Thoracic aorta (tissue), 2 donors: ENCODE measurements around the gene PIGW. TPM values are rescaled to one million over a fixed set of nuclear protein-coding genes. Genes with fewer than 3 reads are reported as not detected.

Experiments
- ATAC-seq: fragments of 150-250 bp; one replicate; pipeline ENCODE4 v1.8.0; 2017; ENCODE audit warnings: low read depth; ENCODE audit not compliant: insufficient number of reproducible peaks, low FRiP score
- DNase-seq: peaks from one replicate; pipeline ENCODE4 v3.0.0-alpha.2; 2020; ENCODE audit warnings: low spot score
- H3K27ac ChIP-seq, 2 donors: fragments of 200-600 bp; sonication (generic); 1 replicate in 1 of 2; 2 replicates in 1 of 2; pipeline ENCODE4 v1.5.1; 2016; ENCODE audit warnings: mild to moderate bottlenecking in 2 of 2, moderate library complexity in 2 of 2
- H3K27me3 ChIP-seq: fragments of 200-600 bp; sonication (generic); replicated peaks from 2 replicates; pipeline ENCODE4 v1.6.0; 2016; ENCODE audit warnings: mild to moderate bottlenecking; ENCODE audit not compliant: insufficient read depth
- H3K36me3 ChIP-seq: fragments of 200-600 bp; sonication (generic); one replicate; pipeline ENCODE4 v1.5.1; 2016
- H3K4me1 ChIP-seq, 2 donors: fragments of 200-600 bp; sonication (generic); 1 replicate in 1 of 2; 2 replicates in 1 of 2; pipeline versions ENCODE4 v1.5.1 to v1.6.0; 2016; ENCODE audit warnings: low read depth in 2 of 2, mild to moderate bottlenecking in 1 of 2; ENCODE audit not compliant: control insufficient read depth in 1 of 2
- H3K4me3 ChIP-seq: fragments of 200-600 bp; sonication (generic); 2 replicates; pipeline ENCODE4 v1.5.1; 2016; ENCODE audit warnings: mild to moderate bottlenecking
- H3K9me3 ChIP-seq: fragments of 200-600 bp; sonication (generic); 2 replicates; pipeline ENCODE4 v1.5.1; 2016
- total RNA-seq, 2 donors: library from RNA; depleted of rRNA; stranded (reverse); fragments of >200 nt; gene quantifications; one replicate each; pipeline versions ENCODE4 v1.1.0 to v1.2.3, GENCODE V29; 2016
- TF ChIP-seq, protein P1 (sequence below): fragments of 200-600 bp; sonication (generic); IDR thresholded peaks from one replicate; pipeline ENCODE4 v1.5.1; 2019; ENCODE audit warnings: antibody characterized with exemption

The PIGW gene
- total RNA-seq, 2 donors from 2014 or later, result 1.8 to 10.7 TPM

DNA sequence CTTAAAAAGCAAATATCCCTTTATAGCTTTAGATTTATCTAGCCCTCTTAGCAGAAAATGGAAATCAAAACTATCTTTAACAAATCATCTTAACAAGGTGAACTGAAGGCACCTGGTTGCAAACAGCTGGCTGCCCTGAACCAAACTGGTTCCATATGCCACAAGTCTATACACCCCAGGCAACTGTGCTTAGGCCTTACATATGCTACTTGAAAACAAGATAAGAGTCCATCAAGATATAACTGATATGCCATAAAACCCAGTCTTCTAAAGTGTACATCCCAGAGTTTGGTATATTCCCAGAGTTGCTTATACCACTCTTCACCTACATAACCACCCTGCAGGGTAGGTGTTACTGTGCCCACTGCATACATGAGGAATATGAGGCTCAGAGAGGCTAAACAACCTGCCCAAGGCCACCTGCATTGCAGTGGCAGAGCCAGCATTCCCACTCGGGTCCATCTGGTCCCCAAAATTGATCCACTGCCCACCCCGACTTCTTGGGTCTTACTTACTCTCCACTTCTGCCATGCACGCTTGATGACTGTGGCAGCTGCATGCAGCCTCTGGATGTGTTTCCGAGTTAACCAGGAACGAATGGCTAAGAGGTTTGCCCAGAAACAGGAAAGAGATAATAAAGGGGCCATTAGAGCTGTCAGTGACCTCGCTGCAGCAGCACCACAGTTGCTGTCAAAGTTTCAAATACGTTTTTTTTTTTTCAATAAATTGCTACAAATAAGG, 36.1 kb upstream of the PIGW start:
- DNase-seq (no peak), ATAC-seq (no peak)
- Histone ChIP-seq H3K4me3 (no peak overlapping the region), H3K36me3 (peaks cover 50% of the 10 kb centered on the region), H3K4me1 (no peaks in the 10 kb centered on the region), H3K27ac (no peak overlapping the region), H3K27me3 (no peaks in the 10 kb centered on the region), H3K9me3 (no peaks in the 10 kb centered on the region)
- TF ChIP-seq, protein P1, sequence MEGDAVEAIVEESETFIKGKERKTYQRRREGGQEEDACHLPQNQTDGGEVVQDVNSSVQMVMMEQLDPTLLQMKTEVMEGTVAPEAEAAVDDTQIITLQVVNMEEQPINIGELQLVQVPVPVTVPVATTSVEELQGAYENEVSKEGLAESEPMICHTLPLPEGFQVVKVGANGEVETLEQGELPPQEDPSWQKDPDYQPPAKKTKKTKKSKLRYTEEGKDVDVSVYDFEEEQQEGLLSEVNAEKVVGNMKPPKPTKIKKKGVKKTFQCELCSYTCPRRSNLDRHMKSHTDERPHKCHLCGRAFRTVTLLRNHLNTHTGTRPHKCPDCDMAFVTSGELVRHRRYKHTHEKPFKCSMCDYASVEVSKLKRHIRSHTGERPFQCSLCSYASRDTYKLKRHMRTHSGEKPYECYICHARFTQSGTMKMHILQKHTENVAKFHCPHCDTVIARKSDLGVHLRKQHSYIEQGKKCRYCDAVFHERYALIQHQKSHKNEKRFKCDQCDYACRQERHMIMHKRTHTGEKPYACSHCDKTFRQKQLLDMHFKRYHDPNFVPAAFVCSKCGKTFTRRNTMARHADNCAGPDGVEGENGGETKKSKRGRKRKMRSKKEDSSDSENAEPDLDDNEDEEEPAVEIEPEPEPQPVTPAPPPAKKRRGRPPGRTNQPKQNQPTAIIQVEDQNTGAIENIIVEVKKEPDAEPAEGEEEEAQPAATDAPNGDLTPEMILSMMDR, result no peak

DNA sequence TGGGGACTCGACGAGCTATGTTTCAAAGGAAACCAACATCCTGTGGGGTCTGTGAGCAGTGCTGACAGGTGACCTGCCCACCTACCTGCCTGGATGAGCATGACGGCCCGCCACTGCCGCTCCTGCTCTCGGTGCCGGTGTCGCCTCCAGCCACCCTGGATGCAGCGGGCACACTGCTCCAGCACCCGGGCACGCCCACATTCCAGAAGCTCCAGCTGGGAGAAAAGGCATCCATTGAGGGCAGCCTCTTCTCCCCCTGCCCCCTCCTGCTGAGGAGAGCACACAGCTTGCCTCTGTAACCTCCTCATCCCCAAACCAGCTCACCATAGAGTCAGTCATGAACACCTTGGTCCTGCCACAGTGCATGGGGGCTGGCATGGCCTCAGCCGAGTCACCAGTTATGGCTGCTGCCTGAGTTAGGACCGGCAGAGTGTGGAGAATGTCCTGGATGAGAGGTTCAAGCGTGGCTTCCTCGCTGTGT, 34.0 kb upstream of the PIGW start:
- Histone ChIP-seq H3K4me1 (no peaks in the 10 kb centered on the region), H3K36me3 (peaks cover 43% of the 10 kb centered on the region), H3K9me3 (no peaks in the 10 kb centered on the region), H3K27ac (no peak overlapping the region), H3K4me3 (no peak overlapping the region), H3K27me3 (no peaks in the 10 kb centered on the region)
- TF ChIP-seq, protein P1, result no peak
- DNase-seq (no peak), ATAC-seq (no peak)

DNA sequence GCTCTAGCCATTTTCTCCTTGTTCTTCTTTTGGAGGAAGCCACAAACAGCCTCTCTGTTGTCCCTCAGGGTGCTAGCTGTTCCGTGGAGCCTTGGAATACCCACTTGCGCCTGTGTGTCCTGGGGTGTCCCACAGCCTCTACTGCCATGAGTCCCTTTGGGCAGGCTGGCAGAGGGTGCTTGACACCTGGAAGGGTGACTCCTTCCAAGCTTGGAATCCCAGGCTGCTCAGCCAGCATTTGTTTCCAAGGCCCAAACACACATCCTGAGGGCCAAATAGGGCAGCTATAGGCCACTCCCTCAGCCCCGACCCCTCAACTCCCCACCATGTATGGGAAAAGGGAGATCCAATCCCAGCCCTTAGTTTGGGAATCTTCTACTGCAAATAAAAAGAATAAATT, 33.4 kb upstream of the PIGW start:
- no peak for ATAC-seq
- peaks cover 37% of the 10 kb centered on the region for H3K36me3 ChIP-seq
- no peaks in the 10 kb centered on the region for H3K27me3 ChIP-seq
- H3K4me3 ChIP-seq, result no peak overlapping the region
- no peaks in the 10 kb centered on the region for H3K4me1 ChIP-seq
- H3K27ac ChIP-seq, result no peak overlapping the region
- DNase-seq, result no peak
- H3K9me3 ChIP-seq, result no peaks in the 10 kb centered on the region
- TF ChIP-seq, protein P1, result no peak

DNA sequence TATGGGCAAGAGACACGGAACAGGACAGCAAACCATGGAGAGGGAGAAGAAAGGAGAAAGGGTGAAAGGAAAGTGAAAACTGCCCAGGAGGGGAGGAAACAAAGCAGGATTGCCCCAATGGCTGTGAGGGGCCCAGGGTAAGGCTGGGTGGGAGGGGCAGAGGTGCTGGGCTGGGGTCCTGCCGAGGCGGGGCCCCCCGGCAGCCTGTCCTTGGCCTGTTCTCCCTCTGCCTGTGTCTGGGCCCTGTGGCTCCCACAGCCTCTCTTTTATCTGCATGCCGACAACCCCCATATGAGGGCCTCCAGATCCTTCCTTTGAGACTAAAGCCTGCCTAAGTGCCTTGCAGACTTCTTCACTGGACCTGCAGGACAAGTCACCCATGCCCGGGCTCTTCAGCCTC, 32.8 kb upstream of the PIGW start:
- DNase-seq (no peak), ATAC-seq (no peak)
- Histone ChIP-seq H3K36me3 (peaks cover 37% of the 10 kb centered on the region), H3K4me3 (no peak overlapping the region), H3K27me3 (no peaks in the 10 kb centered on the region), H3K4me1 (no peaks in the 10 kb centered on the region), H3K9me3 (no peaks in the 10 kb centered on the region), H3K27ac (no peak overlapping the region)
- TF ChIP-seq, protein P1, result no peak

DNA sequence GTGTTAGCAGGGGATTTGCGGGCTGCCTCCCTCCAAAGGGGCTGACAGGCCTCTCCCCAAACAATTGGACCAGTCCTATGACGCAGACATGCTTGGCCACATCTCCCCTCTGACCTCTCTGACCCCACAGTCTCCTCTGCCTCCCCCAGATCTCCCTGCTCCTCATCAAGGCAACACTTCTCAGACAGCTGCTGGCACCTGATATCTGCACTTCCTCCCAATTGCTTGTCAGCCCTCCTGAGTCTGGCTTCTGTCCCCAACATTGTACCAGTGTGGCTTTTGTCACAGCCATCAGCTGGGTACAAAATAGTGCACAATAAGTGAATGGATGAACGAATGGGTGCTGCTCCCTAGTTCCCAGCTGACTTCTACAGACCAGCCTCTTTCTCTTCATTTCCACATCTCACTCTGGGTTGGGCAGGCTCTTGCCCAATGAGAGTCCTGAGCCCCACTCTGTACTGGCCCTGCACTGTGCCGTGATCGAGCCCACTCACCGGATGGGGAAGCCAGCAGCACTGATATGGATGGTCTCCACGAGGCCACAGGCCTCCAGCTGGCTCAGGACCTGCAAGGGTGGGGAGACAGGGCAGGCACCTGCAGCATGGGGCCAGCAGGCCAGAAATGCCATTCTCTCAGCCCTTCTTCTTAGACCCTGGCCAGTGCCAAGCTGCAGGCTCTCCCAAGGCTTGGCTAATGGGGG, 31.2 kb upstream of the PIGW start:
- Histone ChIP-seq H3K27ac (no peak overlapping the region), H3K4me1 (no peaks in the 10 kb centered on the region), H3K27me3 (no peaks in the 10 kb centered on the region), H3K4me3 (no peak overlapping the region), H3K36me3 (peaks cover 33% of the 10 kb centered on the region), H3K9me3 (no peaks in the 10 kb centered on the region)
- TF ChIP-seq, protein P1, result no peak
- DNase-seq, result no peak
- no peak for ATAC-seq
